KMS-11 (cell line): Measurements from ENCODE around the gene SELENOW.

Experiments used
- H2AFZ ChIP-seq: fragments of 200-600 bp; sonication (generic); 2 replicates; pipeline ENCODE4 v1.6.1; 2016; ENCODE audit warnings: antibody characterized with exemption, mixed run types, low read depth
- H3K27ac ChIP-seq: fragments of 200-600 bp; sonication (generic); 2 replicates; pipeline ENCODE4 v1.6.1; 2016; ENCODE audit warnings: mild to moderate bottlenecking, mixed run types
- H3K27me3 ChIP-seq: fragments of 200-600 bp; sonication (generic); 2 replicates; pipeline ENCODE4 v1.6.1; 2017; ENCODE audit warnings: mild to moderate bottlenecking, low read depth, mixed run types, moderate library complexity; ENCODE audit not compliant: insufficient read depth
- H3K36me3 ChIP-seq: fragments of 200-600 bp; sonication (generic); 2 replicates; pipeline ENCODE4 v1.6.1; 2017; ENCODE audit warnings: mild to moderate bottlenecking, mixed run types; ENCODE audit not compliant: insufficient read depth
- H3K4me1 ChIP-seq: fragments of 200-600 bp; sonication (generic); 2 replicates; pipeline ENCODE4 v1.6.1; 2016; ENCODE audit warnings: mild to moderate bottlenecking, low read depth, mixed run types; ENCODE audit not compliant: poor library complexity, severe bottlenecking
- H3K4me2 ChIP-seq: fragments of 200-600 bp; sonication (generic); 2 replicates; pipeline ENCODE4 v1.7.0; 2016; ENCODE audit warnings: mild to moderate bottlenecking, mixed run types
- H3K4me3 ChIP-seq: fragments of 200-600 bp; sonication (generic); IDR thresholded peaks from 2 replicates; pipeline ENCODE4 v1.6.1; 2017; ENCODE audit warnings: low read depth, low read length, mixed read lengths; ENCODE audit not compliant: insufficient read depth
- H3K79me2 ChIP-seq: fragments of 200-600 bp; sonication (generic); 2 replicates; pipeline ENCODE4 v1.6.1; 2016; ENCODE audit warnings: low read depth, mixed run types; ENCODE audit not compliant: insufficient read depth
- H3K9ac ChIP-seq: fragments of 200-600 bp; sonication (generic); 2 replicates; pipeline ENCODE4 v1.6.1; 2016; ENCODE audit warnings: mild to moderate bottlenecking, mixed run types
- H4K20me1 ChIP-seq: fragments of 200-600 bp; sonication (generic); 2 replicates; pipeline ENCODE4 v1.6.1; 2016; ENCODE audit warnings: mild to moderate bottlenecking, mixed run types; ENCODE audit not compliant: insufficient read depth
- TF ChIP-seq, protein P1 (sequence below): fragments of 200-600 bp; sonication (generic); conservative IDR thresholded peaks from 2 replicates; pipeline ENCODE4 v1.6.1; 2017; ENCODE audit warnings: low read depth, mild to moderate bottlenecking, antibody characterized with exemption, low read length, moderate library complexity, mixed read lengths

The SELENOW gene

DNA sequence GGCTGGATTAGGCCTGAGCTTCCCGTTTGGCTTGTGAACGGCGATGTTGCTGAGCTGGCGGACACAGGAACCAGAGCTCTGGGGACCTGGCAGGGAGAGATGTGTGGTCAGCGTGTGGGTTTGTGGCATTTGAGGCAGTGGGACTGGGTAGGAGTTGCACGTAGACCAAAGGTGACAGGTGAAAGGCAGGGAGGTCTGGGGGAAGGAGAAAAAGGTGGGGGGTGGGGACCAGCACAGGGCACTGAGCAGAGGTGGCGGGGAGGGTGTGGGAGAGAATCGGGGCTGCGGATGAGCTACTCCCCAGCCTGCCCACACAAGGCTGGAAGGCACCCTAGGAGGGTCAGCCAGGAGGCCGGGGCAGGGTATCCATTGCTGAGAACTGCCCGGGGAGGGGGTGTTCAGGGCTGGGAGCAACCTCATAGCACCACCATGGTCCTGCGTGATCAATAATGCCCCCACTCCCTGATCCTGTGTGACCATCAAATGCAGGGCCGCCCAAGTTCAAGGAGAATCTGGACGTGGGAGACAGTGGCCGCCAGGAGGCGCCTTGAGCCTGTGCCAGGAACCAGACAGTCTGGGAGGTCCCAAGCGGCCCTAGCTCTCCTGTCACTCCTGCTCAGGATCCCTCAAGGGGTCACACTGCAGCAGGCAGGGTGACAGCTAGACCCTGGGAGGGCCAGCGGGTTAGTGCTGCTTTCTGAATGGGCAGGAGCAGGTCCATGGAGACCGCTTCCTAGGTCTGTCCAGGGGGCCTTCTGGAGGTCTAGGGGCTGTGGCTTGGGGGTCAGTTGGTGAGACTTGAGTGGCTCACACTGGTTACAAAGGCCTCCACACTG is 12.8 kb upstream of the SELENOW start:
- no peaks in the 10 kb centered on the region for H4K20me1 ChIP-seq
- TF ChIP-seq, protein P1, sequence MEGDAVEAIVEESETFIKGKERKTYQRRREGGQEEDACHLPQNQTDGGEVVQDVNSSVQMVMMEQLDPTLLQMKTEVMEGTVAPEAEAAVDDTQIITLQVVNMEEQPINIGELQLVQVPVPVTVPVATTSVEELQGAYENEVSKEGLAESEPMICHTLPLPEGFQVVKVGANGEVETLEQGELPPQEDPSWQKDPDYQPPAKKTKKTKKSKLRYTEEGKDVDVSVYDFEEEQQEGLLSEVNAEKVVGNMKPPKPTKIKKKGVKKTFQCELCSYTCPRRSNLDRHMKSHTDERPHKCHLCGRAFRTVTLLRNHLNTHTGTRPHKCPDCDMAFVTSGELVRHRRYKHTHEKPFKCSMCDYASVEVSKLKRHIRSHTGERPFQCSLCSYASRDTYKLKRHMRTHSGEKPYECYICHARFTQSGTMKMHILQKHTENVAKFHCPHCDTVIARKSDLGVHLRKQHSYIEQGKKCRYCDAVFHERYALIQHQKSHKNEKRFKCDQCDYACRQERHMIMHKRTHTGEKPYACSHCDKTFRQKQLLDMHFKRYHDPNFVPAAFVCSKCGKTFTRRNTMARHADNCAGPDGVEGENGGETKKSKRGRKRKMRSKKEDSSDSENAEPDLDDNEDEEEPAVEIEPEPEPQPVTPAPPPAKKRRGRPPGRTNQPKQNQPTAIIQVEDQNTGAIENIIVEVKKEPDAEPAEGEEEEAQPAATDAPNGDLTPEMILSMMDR: peak; percentile 77

DNA sequence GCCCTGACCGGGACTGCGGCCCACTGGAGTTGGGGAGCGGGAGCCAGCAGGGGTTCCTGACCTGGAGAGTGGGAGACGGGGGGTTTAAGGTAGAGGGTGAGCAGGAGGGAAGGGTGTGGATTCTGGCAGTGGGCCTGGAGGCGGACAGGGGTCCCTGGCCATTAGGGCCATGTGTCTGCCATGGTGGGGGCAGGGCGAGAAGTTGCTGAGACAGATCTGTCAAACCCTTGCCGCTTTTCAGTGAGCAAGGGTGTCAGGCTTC is 12.2 kb upstream of the SELENOW start:
- H4K20me1 ChIP-seq: no peaks in the 10 kb centered on the region
- no peaks in the 10 kb centered on the region for H3K79me2 ChIP-seq
- no peak overlapping the region for H3K4me2 ChIP-seq
- no peak overlapping the region for H3K9ac ChIP-seq
- peaks cover 5% of the 10 kb centered on the region for H3K4me1 ChIP-seq
- no peak overlapping the region for H2AFZ ChIP-seq
- no peak overlapping the region for H3K27ac ChIP-seq
- TF ChIP-seq, protein P1: no peak
- no peak overlapping the region for H3K4me3 ChIP-seq
- peaks cover 12% of the 10 kb centered on the region; the same call in 1 of the 2 replicates for H3K27me3 ChIP-seq
- no peaks in the 10 kb centered on the region for H3K36me3 ChIP-seq

More for the DNA sequence above, 12.8 kb upstream of the SELENOW start:
- H3K9ac ChIP-seq: no peak overlapping the region
- no peak overlapping the region for H3K4me2 ChIP-seq
- H3K27ac ChIP-seq: no peak overlapping the region
- H3K27me3 ChIP-seq: peaks cover 12% of the 10 kb centered on the region; the same call in 1 of the 2 replicates
- H3K4me3 ChIP-seq: no peak overlapping the region
- H3K79me2 ChIP-seq: no peaks in the 10 kb centered on the region
- H3K36me3 ChIP-seq: no peaks in the 10 kb centered on the region
- peaks cover 5% of the 10 kb centered on the region for H3K4me1 ChIP-seq
- no peak overlapping the region for H2AFZ ChIP-seq

DNA sequence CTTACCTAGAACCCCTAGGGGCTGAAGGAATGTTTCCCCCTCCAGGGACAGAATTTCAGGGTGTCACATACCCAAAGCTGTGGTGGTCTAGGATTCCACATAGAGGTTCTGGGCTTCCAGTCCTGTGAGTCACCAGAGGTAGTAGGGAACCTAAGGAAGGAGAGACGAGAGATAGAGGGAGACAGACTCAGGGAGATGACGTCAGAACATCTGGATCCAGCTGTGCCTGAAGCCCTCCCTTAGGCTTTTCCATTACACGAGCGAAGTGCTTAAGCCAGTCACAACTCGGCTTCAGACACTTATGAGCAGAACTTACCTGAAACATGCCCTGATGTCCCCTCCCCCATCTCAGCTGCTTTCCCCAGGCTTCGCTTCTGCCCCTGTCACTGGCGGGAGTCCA is 11.8 kb upstream of the SELENOW start:
- H3K79me2 ChIP-seq: no peaks in the 10 kb centered on the region
- H3K27me3 ChIP-seq: peaks cover 12% of the 10 kb centered on the region; the same call in 1 of the 2 replicates
- no peak overlapping the region for H3K4me2 ChIP-seq
- H3K36me3 ChIP-seq: no peaks in the 10 kb centered on the region
- peaks cover 5% of the 10 kb centered on the region for H3K4me1 ChIP-seq
- TF ChIP-seq, protein P1: no peak
- no peak overlapping the region for H3K9ac ChIP-seq
- H3K27ac ChIP-seq: no peak overlapping the region
- no peak overlapping the region for H2AFZ ChIP-seq
- H4K20me1 ChIP-seq: no peaks in the 10 kb centered on the region
- no peak overlapping the region for H3K4me3 ChIP-seq

DNA sequence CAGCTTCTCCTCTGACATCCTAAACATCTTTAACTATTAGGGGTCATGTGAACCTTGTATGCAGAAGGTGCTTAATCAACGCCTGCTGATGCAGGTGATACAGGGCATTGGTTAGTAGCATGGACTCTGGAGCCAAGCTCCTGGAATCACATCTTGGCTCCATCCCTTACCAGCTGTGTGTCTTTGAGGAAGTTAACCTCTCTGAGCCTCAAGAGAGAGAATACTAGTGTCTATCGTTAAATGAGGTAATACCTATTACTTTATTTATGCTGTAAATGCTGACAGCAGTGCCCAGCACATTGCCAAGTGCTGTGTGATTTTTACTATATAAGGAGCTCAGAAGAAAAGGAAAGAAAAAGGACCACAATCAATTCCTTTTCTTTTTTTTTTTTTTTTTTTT is 11.2 kb upstream of the SELENOW start:
- TF ChIP-seq, protein P1: no peak
- peaks cover 16% of the 10 kb centered on the region; the same call in 1 of the 2 replicates for H3K27me3 ChIP-seq
- H3K36me3 ChIP-seq: no peaks in the 10 kb centered on the region
- H3K9ac ChIP-seq: no peak overlapping the region
- no peak overlapping the region for H3K4me2 ChIP-seq
- H3K27ac ChIP-seq: no peak overlapping the region
- H3K4me3 ChIP-seq: no peak overlapping the region
- no peak overlapping the region for H2AFZ ChIP-seq
- H3K4me1 ChIP-seq: peaks cover 5% of the 10 kb centered on the region
- H4K20me1 ChIP-seq: no peaks in the 10 kb centered on the region
- no peaks in the 10 kb centered on the region for H3K79me2 ChIP-seq
